ENCODE measurements around the gene CHD5. TPM values are rescaled to one million over a fixed set of nuclear protein-coding genes. Genes with fewer than 3 reads are reported as not detected.

CHD5 gene
- total and polyA plus RNA-seq, 2 experiments from 2014 or later = 0.10 to 0.11 TPM

GRCh38 chr1:6183520-6183989, 3.4 kb upstream of the CHD5 start:
- DNase-seq = peak; percentile 54
- H3K27ac ChIP-seq = no peak overlapping the region
- H3K27me3 ChIP-seq (replicated peaks; ENCODE audit: insufficient read depth) = peaks cover 6% of the 10 kb centered on the region
- H4K20me1 ChIP-seq (ENCODE audit: insufficient read depth) = peaks cover 9% of the 10 kb centered on the region; the same call in 1 of the 2 replicates
- no peak overlapping the region for H2AFZ ChIP-seq
- no peak for TF ChIP-seq EZH2phosphoT487 (IDR thresholded peaks at IDR 0.05; ENCODE audit: insufficient read depth, low read depth)
- no peak for TF ChIP-seq EZH2 (IDR thresholded peaks at IDR 0.05; ENCODE audit: insufficient read depth, poor library complexity, severe bottlenecking)
- peaks cover 8% of the 10 kb centered on the region for H3K4me1 ChIP-seq (ENCODE audit: insufficient read depth)
- in situ Hi-C loops (cut with MboI) = no loop called here
- H3K4me3 ChIP-seq = no peak overlapping the region
- H3K9me2 ChIP-seq (ENCODE audit: insufficient read depth) = no peaks in the 10 kb centered on the region
- H3K9ac ChIP-seq = no peak overlapping the region
- no peak overlapping the region for H3K4me2 ChIP-seq (ENCODE audit: unreplicated experiment)
- peaks cover 5% of the 10 kb centered on the region; the same call in 1 of the 2 replicates for H3K36me3 ChIP-seq (ENCODE audit: low read depth)
- H3F3A ChIP-seq (ENCODE audit: insufficient read depth) = peaks cover 35% of the 10 kb centered on the region
- H3K9me3 ChIP-seq (ENCODE audit: low read depth) = no peaks in the 10 kb centered on the region
- WGBS, 2 experiments (ENCODE audit: low coverage in 1 of 2, low lambda C conversion rate in 2 of 2, missing lambda C conversion rate in 2 of 2) = 57 to 61% methylated on average over 6 of the region's 6 CpGs
- peaks cover 20% of the 10 kb centered on the region for H3K79me2 ChIP-seq (ENCODE audit: insufficient read depth)

- WGBS, 2 experiments (ENCODE audit: low coverage in 1 of 2, low lambda C conversion rate in 2 of 2, missing lambda C conversion rate in 2 of 2) = 8 to 11% methylated on average over 10 of the region's 10 CpGs
- H3K79me2 ChIP-seq (ENCODE audit: insufficient read depth) = no peaks in the 10 kb centered on the region
- in situ Hi-C loops (cut with MboI) = no loop called here
- DNase-seq = peak; percentile 45
- H3K4me1 ChIP-seq (ENCODE audit: insufficient read depth) = peaks cover 8% of the 10 kb centered on the region
- no peaks in the 10 kb centered on the region; the same call in 1 of the 2 replicates for H3K36me3 ChIP-seq (ENCODE audit: low read depth)
- peaks cover 18% of the 10 kb centered on the region for H3K27me3 ChIP-seq (replicated peaks; ENCODE audit: insufficient read depth)
- H3K9ac ChIP-seq = no peak overlapping the region
- no peaks in the 10 kb centered on the region for H3K9me3 ChIP-seq (ENCODE audit: low read depth)
- no peak overlapping the region for H2AFZ ChIP-seq
- peaks cover 35% of the 10 kb centered on the region for H3F3A ChIP-seq (ENCODE audit: insufficient read depth)
- no peak overlapping the region for H3K4me2 ChIP-seq (ENCODE audit: unreplicated experiment)
- H3K4me3 ChIP-seq = no peak overlapping the region
- no peaks in the 10 kb centered on the region for H3K9me2 ChIP-seq (ENCODE audit: insufficient read depth)
- H4K20me1 ChIP-seq (ENCODE audit: insufficient read depth) = 0 out of 2 replicates have a peak, but pooled peaks cover 9% of the 10 kb centered on the region
- H3K27ac ChIP-seq = no peak overlapping the region
- TF ChIP-seq EZH2 (IDR thresholded peaks at IDR 0.05; ENCODE audit: insufficient read depth, poor library complexity, severe bottlenecking) (no peak), EZH2phosphoT487 (IDR thresholded peaks at IDR 0.05; ENCODE audit: insufficient read depth, low read depth) (no peak)
These were observed 1.2 kb upstream of the CHD5 start for GRCh38 chr1:6181347-6181770.

GRCh38 chr1:6180707-6181311, 688 bp upstream of the CHD5 start:
- no peaks in the 10 kb centered on the region for H3K9me2 ChIP-seq (ENCODE audit: insufficient read depth)
- H3K36me3 ChIP-seq (ENCODE audit: low read depth) = no peaks in the 10 kb centered on the region; the same call in 1 of the 2 replicates
- in situ Hi-C loops (cut with MboI) = no loop called here
- no peak overlapping the region for H3K4me2 ChIP-seq (ENCODE audit: unreplicated experiment)
- no peak overlapping the region for H3K27ac ChIP-seq
- no peak overlapping the region for H2AFZ ChIP-seq
- peaks cover 32% of the 10 kb centered on the region for H3F3A ChIP-seq (ENCODE audit: insufficient read depth)
- TF ChIP-seq EZH2phosphoT487 (IDR thresholded peaks at IDR 0.05; ENCODE audit: insufficient read depth, low read depth) (no peak), EZH2 (IDR thresholded peaks at IDR 0.05; ENCODE audit: insufficient read depth, poor library complexity, severe bottlenecking) (peak; percentile 88)
- H3K4me3 ChIP-seq = no peak overlapping the region
- 0 out of 2 replicates have a peak, but pooled peaks cover 7% of the 10 kb centered on the region for H4K20me1 ChIP-seq (ENCODE audit: insufficient read depth)
- no peaks in the 10 kb centered on the region for H3K9me3 ChIP-seq (ENCODE audit: low read depth)
- H3K79me2 ChIP-seq (ENCODE audit: insufficient read depth) = no peaks in the 10 kb centered on the region
- DNase-seq = peak; percentile 30
- WGBS, 2 experiments (ENCODE audit: low coverage in 1 of 2, low lambda C conversion rate in 2 of 2, missing lambda C conversion rate in 2 of 2) = 9% methylated on average over 35 to 36 of the region's 36 CpGs
- peaks cover 8% of the 10 kb centered on the region for H3K4me1 ChIP-seq (ENCODE audit: insufficient read depth)
- H3K9ac ChIP-seq = no peak overlapping the region
- peaks cover 18% of the 10 kb centered on the region for H3K27me3 ChIP-seq (replicated peaks; ENCODE audit: insufficient read depth)

GRCh38 chr1:6179564-6180175, 451 bp downstream of the CHD5 start:
- 2% methylated on average over 43 to 75 of the region's 92 CpGs for WGBS, 2 experiments (ENCODE audit: low coverage in 1 of 2, low lambda C conversion rate in 2 of 2, missing lambda C conversion rate in 2 of 2)
- peak; percentile 38 for DNase-seq
- H3K27me3 ChIP-seq (replicated peaks; ENCODE audit: insufficient read depth) = peaks cover 18% of the 10 kb centered on the region

More at GRCh38 chr1:6179564-6180175, 451 bp downstream of the CHD5 start:
- H3K4me3 ChIP-seq = no peak overlapping the region
- H3K9ac ChIP-seq = no peak overlapping the region
- TF ChIP-seq EZH2phosphoT487 (IDR thresholded peaks at IDR 0.05; ENCODE audit: insufficient read depth, low read depth) (no peak), EZH2 (IDR thresholded peaks at IDR 0.05; ENCODE audit: insufficient read depth, poor library complexity, severe bottlenecking) (no peak)
- in situ Hi-C loops (cut with MboI) = no loop called here
- no peaks in the 10 kb centered on the region for H3K9me2 ChIP-seq (ENCODE audit: insufficient read depth)
- H2AFZ ChIP-seq = no peak overlapping the region
- H3K27ac ChIP-seq = no peak overlapping the region
- no peaks in the 10 kb centered on the region for H3K36me3 ChIP-seq (ENCODE audit: low read depth)
- H3K79me2 ChIP-seq (ENCODE audit: insufficient read depth) = no peaks in the 10 kb centered on the region
- peaks cover 21% of the 10 kb centered on the region for H3F3A ChIP-seq (ENCODE audit: insufficient read depth)
- H3K4me1 ChIP-seq (ENCODE audit: insufficient read depth) = peaks cover 8% of the 10 kb centered on the region
- H3K9me3 ChIP-seq (ENCODE audit: low read depth) = no peaks in the 10 kb centered on the region
- H4K20me1 ChIP-seq (ENCODE audit: insufficient read depth) = no peaks in the 10 kb centered on the region
- H3K4me2 ChIP-seq (ENCODE audit: unreplicated experiment) = no peak overlapping the region

Measured in GM23248 (cell line).